C4-2B (cell line): Measurements from ENCODE around the gene GCH1.
A peak's percentile ranks its signal among the peaks of the same experiment; 100 is the strongest.

Experiments
- H3K27ac ChIP-seq: fragments of 450-650 bp; 2 replicates; pipeline ENCODE4 v1.5.1; 2017
- ZFX ChIP-seq: fragments of 450-650 bp; IDR thresholded peaks from 2 replicates; pipeline ENCODE4 v1.6.1; 2017
- TF ChIP-seq, protein P1 (sequence below): fragments of 450-650 bp; conservative IDR thresholded peaks from 2 replicates; pipeline ENCODE4 v1.5.1; 2017; ENCODE audit warnings: mild to moderate bottlenecking

GCH1 gene

DNA sequence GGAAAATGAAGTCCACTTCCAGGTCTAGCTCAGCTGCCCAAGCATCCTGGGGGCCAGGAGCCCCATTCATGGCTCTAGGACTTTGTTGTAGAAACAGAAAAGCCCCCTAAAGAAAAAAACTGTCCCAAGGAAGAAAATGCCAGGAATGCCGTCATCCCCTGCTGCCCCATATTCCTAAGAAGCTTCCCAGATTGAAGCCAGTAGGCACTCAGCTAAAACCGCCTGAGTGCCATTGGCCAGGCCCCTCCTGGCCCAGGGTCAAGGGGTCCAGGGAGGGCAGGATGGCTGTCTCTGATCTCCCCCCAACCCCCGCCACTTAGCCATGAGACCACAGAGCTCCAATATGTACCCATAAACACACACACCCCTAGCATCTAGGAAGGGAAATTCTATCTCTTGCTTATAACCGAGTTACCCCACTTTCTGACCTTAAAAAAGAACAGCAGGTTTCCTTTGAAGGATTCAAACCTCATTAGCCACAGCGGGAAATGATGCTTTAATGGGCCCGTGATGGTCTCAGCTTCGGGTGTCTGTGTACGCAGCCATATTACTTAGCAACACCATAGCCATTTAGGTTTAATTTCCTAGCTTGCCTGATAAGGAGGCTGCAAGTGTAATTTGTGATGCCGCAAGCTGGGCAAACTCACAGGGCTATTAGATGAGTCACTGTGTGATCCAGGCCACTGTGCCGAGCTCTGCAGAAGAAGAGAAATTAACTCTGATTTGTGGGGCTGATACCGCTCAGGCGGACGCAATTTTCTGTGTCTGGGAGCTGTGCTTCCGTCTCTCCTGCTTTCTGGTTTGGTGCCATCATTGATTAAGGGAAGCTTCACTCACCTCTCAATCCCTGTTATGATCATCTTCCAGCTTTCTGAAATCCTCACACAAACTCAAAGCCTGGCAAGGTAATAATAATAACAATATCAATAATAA lies 84.2 kb downstream of the GCH1 start:
- H3K27ac ChIP-seq = no peak overlapping the region
- TF ChIP-seq ZFX = no peak
- TF ChIP-seq, protein P1, sequence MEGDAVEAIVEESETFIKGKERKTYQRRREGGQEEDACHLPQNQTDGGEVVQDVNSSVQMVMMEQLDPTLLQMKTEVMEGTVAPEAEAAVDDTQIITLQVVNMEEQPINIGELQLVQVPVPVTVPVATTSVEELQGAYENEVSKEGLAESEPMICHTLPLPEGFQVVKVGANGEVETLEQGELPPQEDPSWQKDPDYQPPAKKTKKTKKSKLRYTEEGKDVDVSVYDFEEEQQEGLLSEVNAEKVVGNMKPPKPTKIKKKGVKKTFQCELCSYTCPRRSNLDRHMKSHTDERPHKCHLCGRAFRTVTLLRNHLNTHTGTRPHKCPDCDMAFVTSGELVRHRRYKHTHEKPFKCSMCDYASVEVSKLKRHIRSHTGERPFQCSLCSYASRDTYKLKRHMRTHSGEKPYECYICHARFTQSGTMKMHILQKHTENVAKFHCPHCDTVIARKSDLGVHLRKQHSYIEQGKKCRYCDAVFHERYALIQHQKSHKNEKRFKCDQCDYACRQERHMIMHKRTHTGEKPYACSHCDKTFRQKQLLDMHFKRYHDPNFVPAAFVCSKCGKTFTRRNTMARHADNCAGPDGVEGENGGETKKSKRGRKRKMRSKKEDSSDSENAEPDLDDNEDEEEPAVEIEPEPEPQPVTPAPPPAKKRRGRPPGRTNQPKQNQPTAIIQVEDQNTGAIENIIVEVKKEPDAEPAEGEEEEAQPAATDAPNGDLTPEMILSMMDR = no peak

DNA sequence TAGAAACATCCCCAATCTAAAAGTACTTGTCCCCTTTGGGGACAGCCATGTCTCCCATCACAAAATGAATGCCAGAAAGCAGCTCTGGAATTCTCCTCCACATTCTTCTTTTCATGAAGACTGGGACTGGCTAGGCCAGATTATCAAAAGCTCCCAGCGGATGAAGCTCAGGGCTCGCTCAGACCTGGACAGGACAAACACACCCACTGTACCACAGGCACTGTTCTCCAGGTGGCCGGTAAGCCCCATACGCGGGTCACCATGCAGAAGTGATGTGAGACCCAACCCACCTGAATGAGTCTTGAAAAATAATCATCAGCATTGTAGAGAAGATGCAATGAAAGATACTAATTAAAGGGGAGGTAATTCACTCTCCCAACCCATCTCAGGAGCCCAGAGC lies 85.1 kb downstream of the GCH1 start:
- H3K27ac ChIP-seq = no peak overlapping the region

DNA sequence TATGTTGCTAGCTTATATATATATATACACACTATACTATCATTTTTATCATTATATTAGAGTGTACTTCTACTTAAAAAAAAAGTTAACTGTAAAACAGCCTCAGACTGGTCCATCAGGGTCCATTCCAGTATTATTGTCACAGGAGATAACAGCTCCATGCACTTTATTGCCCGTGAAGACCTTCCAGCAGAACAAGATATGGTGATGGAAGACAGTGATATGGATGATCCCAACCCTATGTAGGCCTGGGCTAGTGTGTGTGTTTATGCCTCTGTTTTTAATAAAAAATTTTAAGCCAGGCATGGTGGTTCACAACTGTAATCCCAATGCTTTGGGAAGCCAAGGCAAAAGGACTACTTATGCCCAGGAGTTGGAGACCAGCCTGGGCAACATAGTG lies 86.2 kb downstream of the GCH1 start:
- no peak overlapping the region for H3K27ac ChIP-seq
- TF ChIP-seq, protein P1 = no peak
- no peak for TF ChIP-seq ZFX

More for the DNA sequence above, 85.1 kb downstream of the GCH1 start:
- TF ChIP-seq, protein P1 = no peak
- no peak for TF ChIP-seq ZFX

DNA sequence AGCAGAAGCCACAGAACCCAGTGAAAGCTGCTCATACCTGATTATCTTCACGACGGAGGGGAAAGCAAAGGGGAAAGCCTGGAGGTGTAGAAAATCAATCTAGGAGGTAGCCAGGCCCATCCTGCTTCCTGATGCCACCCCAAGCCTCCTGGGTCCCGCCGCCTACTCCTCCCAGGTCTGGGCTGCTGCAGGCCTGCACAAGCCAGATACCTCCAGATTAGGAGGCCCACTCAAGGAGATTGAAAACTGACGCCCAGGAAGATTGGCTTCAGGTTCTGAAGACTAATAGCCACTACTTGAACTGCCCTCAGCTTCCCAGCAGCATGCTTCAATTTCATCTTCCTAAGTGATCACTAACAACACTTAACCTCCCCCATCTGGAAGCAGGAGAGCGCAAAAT lies 87.1 kb downstream of the GCH1 start:
- peak overlapping the region; percentile 49 for H3K27ac ChIP-seq
- TF ChIP-seq ZFX = no peak

DNA sequence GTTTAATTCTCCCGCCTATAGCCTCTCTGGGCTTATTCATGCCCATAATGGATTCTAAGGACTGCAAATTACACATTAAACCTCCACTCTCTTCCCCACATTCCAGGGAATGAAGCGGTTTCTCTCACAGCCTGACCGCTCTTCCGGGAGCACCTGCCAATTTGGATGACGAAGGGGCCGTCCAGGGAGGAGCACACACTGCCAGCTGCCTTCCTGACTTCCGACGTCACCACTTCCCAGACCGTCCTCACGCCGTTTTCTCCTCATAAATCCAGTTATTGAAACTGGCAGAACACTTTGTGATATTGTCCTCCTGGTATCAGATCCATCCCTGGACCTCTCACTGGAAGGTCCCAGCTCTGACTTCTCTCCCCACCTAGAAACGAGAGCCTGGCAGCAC lies 87.6 kb downstream of the GCH1 start:
- TF ChIP-seq, protein P1 = no peak
- TF ChIP-seq ZFX = no peak

DNA sequence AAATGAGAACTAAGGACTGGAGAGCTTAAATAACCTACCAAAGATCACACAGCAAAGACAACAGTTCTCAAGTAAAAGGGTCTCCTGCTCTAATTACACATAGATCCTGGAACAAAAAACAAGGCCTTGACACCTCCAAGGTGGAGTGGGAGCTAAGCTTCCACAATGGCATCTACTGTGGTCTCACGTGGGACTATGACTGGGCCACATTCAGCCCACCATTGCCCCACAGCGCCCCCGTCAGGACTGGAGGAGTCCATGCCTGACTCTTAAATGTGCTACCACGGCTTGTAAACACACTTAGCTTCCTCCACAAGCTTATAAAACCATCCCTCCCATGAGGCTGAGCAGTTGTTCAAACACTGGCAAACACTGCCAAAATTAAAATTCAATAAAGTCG lies 88.5 kb downstream of the GCH1 start:
- peak overlapping the region; percentile 49 for H3K27ac ChIP-seq
- TF ChIP-seq, protein P1 = peak; percentile 62
- no peak for TF ChIP-seq ZFX

More for the DNA sequence above, 87.6 kb downstream of the GCH1 start:
- peak overlapping the region; percentile 49 for H3K27ac ChIP-seq

DNA sequence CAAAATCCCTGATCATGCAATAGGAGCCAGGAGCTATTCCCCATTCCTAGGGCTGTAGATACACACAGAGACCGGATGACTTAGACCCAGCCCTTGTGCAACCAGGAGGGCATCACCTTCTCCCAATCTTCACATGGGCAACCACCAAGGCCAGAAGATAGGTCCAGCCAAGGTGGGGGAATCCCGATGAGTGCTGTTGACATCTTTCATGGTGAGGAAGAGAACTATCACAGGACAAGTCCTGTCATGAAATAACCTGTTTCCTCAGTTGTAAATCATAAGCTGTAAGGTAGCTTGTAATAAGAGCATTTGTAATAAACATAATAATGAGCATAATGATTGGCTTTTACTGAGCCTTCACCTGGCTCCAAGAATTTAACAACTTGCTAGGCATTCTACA lies 89.5 kb downstream of the GCH1 start:
- no peak for TF ChIP-seq ZFX

DNA sequence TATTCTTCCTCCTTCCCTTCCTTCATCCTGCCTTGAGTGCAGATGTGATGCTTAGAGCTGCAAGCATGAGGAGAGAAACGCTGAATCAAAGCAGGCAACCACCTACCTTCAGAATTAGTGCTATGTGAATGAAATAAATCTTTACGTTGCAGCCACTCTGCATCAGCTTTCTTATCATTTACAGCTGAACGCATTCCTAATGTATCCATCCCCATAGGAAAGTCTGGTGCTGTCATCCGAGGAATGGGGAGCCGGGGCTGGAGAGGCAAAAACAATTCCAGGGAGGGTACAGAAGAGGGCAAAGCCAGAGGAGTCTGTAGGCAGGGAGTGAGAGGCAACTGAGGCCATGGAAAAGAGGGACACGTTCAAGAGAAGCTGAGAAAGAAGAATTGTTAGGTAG lies 90.0 kb downstream of the GCH1 start:
- TF ChIP-seq, protein P1 = no peak
- no peak for TF ChIP-seq ZFX
- no peak overlapping the region for H3K27ac ChIP-seq

More for the DNA sequence above, 89.5 kb downstream of the GCH1 start:
- no peak overlapping the region for H3K27ac ChIP-seq
